Vagina (tissue), 2 donors: Measurements from ENCODE around the gene DNAAF1. TPM values are rescaled to one million over a fixed set of nuclear protein-coding genes. Genes with fewer than 3 reads are reported as not detected.

Source experiments
- DNase-seq, 2 donors: peaks; one replicate each; pipeline ENCODE4 v3.0.0-alpha.2; 2017; ENCODE audit errors: extremely low spot score in 2 of 2
- H3K27ac ChIP-seq: fragments of 200-600 bp; sonication (generic); one replicate; pipeline ENCODE4 v1.5.1; 2019
- H3K27me3 ChIP-seq: fragments of 200-600 bp; sonication (generic); one replicate; pipeline ENCODE4 v1.5.1; 2019
- H3K36me3 ChIP-seq, 2 donors: fragments of 200-600 bp; sonication (generic); one replicate each; pipeline ENCODE4 v1.5.1; 2017 to 2019
- H3K4me1 ChIP-seq: fragments of 200-600 bp; sonication (generic); one replicate; pipeline ENCODE4 v1.5.1; 2019
- H3K4me3 ChIP-seq, 2 donors: fragments of 200-600 bp; sonication (generic); 1 replicate in 1 of 2; 2 replicates in 1 of 2; pipeline ENCODE4 v1.5.1; 2016 to 2019
- H3K9me3 ChIP-seq: fragments of 200-600 bp; sonication (generic); one replicate; pipeline ENCODE4 v1.5.1; 2019
- POLR2A ChIP-seq, 2 donors: fragments of 450-650 bp; IDR thresholded peaks; one replicate each; pipeline ENCODE4 v1.6.1; 2017; ENCODE audit warnings: antibody characterized with exemption in 2 of 2, mild to moderate bottlenecking in 2 of 2, moderate library complexity in 2 of 2
- POLR2AphosphoS5 ChIP-seq, 2 donors: sonication (generic); formaldehyde crosslinking; IDR thresholded peaks; one replicate each; pipeline ENCODE4 v1.9.0; 2017; ENCODE audit warnings: antibody characterized with exemption in 2 of 2, mild to moderate bottlenecking in 2 of 2, low read depth in 1 of 2; ENCODE audit not compliant: insufficient read depth in 1 of 2
- intact Hi-C: fragments of 100-400 bp; cut with DNase I; formaldehyde crosslinking; loops from one replicate; pipeline ENCODE4 v1.15.1; 2023
- total RNA-seq: library from RNA; depleted of rRNA; stranded (reverse); fragments of >200 nt; gene quantifications from one replicate; pipeline ENCODE4 v1.2.3, GENCODE V29; 2016
- TF ChIP-seq, protein P1 (sequence below), 3 experiments: fragments of 450-650 bp in 2 of 3; fragments of 200-600 bp in 1 of 3; sonication (generic) in 1 of 3; IDR thresholded peaks; one replicate each; pipeline ENCODE4 v1.5.1; 2017 to 2019; ENCODE audit warnings: antibody characterized with exemption in 3 of 3, mild to moderate bottlenecking in 2 of 3, moderate library complexity in 2 of 3

DNAAF1 gene
- total RNA-seq, 1 donor from 2014 or later, result not detected

DNA sequence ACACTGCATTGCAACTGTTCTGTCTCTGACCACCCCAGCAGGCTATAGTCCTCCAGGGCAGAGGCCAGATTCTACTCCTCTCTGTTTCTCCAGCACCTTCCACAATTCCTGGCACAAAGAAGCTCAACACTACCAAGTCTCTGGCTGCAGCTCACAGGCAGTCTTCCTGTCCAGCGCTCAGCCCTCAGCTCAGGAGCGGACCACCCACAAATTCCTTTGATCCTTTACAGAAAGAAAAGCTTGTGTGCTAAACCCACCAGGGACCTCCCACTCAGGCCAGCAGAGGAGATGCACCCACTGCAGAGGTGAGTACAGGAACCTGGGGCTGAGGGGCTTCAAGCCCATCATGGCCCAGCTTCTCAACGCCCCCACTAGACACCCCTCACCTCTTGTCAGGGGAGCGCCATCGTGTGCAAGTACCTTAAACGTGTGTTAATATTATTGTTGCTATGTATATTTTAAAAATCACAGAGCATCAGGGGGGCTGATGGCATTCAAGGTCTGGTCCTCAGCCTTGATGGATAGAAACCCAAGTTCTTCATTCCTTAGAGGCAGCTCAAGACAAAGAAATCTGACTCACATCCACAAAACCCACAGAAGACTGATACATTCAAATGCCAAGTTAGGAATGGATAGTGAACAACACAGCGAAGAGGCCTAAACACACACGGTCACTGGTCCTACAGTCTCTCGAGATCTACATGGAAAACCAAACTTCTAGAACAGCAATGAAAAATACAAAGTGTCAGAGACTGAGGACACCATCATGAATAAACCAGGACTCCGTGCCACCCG, 8.6 kb upstream of the DNAAF1 start:
- H3K36me3 ChIP-seq, result no peaks in the 10 kb centered on the region
- H3K9me3 ChIP-seq, result no peaks in the 10 kb centered on the region
- H3K27me3 ChIP-seq, result no peaks in the 10 kb centered on the region
- no peak for TF ChIP-seq POLR2AphosphoS5 (IDR thresholded peaks at IDR 0.05; ENCODE audit: insufficient read depth in 1 of 2, low read depth in 1 of 2)
- TF ChIP-seq, protein P1, sequence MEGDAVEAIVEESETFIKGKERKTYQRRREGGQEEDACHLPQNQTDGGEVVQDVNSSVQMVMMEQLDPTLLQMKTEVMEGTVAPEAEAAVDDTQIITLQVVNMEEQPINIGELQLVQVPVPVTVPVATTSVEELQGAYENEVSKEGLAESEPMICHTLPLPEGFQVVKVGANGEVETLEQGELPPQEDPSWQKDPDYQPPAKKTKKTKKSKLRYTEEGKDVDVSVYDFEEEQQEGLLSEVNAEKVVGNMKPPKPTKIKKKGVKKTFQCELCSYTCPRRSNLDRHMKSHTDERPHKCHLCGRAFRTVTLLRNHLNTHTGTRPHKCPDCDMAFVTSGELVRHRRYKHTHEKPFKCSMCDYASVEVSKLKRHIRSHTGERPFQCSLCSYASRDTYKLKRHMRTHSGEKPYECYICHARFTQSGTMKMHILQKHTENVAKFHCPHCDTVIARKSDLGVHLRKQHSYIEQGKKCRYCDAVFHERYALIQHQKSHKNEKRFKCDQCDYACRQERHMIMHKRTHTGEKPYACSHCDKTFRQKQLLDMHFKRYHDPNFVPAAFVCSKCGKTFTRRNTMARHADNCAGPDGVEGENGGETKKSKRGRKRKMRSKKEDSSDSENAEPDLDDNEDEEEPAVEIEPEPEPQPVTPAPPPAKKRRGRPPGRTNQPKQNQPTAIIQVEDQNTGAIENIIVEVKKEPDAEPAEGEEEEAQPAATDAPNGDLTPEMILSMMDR (IDR thresholded peaks at IDR 0.05), result no peak
- TF ChIP-seq POLR2A (IDR thresholded peaks at IDR 0.05), result no peak
- H3K4me3 ChIP-seq, result no peak overlapping the region
- H3K27ac ChIP-seq, result no peak overlapping the region
- no peak for DNase-seq
- intact Hi-C loops, result no loop called here
- H3K4me1 ChIP-seq, result peaks cover 11% of the 10 kb centered on the region

DNA sequence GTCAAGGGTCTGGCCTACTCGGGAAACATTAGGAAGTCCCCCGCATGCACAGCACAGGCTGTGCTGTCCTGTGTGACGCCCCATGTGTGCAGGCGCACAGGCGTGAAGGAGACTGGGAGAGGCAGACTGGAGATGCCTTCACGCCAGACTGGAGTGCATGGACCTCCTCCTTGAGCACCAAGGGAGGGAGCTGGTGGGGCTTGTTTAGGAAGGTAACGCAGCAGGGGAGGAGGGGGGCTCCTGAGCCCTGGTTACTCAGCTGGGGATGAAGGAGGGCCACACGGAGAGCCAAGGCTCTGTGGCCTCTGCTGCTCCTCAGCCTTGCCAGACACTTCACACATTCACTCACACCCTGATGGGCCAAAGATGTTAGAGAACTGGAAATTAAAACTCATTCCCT, 7.8 kb upstream of the DNAAF1 start:
- no peaks in the 10 kb centered on the region for H3K9me3 ChIP-seq
- H3K27me3 ChIP-seq, result no peaks in the 10 kb centered on the region
- TF ChIP-seq POLR2A (IDR thresholded peaks at IDR 0.05) (no peak), POLR2AphosphoS5 (IDR thresholded peaks at IDR 0.05; ENCODE audit: insufficient read depth in 1 of 2, low read depth in 1 of 2) (no peak)
- TF ChIP-seq, protein P1 (IDR thresholded peaks at IDR 0.05), result no peak
- H3K27ac ChIP-seq, result no peak overlapping the region
- peaks cover 11% of the 10 kb centered on the region for H3K4me1 ChIP-seq
- no peak for DNase-seq
- H3K4me3 ChIP-seq, result no peak overlapping the region
- intact Hi-C loops, result no loop called here
- H3K36me3 ChIP-seq, result no peaks in the 10 kb centered on the region

DNA sequence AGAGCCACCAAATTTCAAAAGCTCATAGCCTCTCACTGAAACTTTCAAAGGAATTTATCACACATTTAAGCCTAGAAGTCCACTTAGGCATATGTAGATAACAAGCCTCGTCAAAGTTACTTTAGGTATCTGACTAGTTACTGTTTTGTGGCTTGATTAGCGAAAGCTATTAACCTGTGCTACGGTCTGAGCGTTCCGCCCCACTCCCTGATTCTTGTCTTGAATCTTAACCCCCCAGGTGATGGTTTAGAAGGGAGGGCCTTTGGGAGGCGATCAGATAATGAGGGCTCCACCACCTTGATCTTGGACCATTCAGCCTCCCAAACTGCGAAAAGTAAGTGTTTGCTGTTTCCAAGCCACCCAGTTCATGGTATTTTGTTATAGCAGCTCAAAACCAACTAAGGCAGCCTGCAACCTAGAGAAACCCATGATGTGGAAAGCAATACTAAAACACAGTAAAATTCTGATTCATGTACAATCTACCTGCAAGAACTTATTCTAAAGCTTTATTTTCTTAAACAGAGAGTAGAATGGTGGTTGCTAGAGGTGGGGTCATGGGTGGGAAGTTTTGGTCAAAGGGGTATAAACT, 7.2 kb upstream of the DNAAF1 start:
- no peak overlapping the region for H3K27ac ChIP-seq
- peaks cover 11% of the 10 kb centered on the region for H3K4me1 ChIP-seq
- H3K36me3 ChIP-seq, result no peaks in the 10 kb centered on the region
- DNase-seq, result no peak
- H3K9me3 ChIP-seq, result no peaks in the 10 kb centered on the region
- no peak overlapping the region for H3K4me3 ChIP-seq
- intact Hi-C loops, result no loop called here
- no peaks in the 10 kb centered on the region for H3K27me3 ChIP-seq
- TF ChIP-seq, protein P1 (IDR thresholded peaks at IDR 0.05), result no peak
- TF ChIP-seq POLR2AphosphoS5 (IDR thresholded peaks at IDR 0.05; ENCODE audit: insufficient read depth in 1 of 2, low read depth in 1 of 2) (no peak), POLR2A (IDR thresholded peaks at IDR 0.05) (no peak)

DNA sequence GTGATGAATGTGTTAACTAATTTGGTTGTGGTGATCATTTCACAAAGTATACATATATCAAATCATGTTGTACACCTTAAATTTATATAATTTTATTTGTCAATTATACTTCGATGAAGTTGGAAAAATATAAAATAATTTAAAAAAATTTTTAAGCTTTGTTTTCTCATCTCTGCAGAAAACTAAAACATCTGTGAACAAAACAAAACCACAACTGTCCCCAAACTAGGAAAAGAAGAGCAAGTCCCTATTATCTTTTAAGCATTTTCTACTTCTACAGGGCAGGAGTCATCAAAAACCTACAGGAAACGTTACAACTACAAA, 6.6 kb upstream of the DNAAF1 start:
- H3K4me1 ChIP-seq, result peaks cover 14% of the 10 kb centered on the region
- H3K36me3 ChIP-seq, result no peaks in the 10 kb centered on the region
- intact Hi-C loops, result no loop called here
- no peaks in the 10 kb centered on the region for H3K9me3 ChIP-seq
- no peak for TF ChIP-seq POLR2AphosphoS5 (IDR thresholded peaks at IDR 0.05; ENCODE audit: insufficient read depth in 1 of 2, low read depth in 1 of 2)
- TF ChIP-seq POLR2A (IDR thresholded peaks at IDR 0.05), result no peak
- TF ChIP-seq, protein P1 (IDR thresholded peaks at IDR 0.05), result no peak
- no peak for DNase-seq
- no peak overlapping the region for H3K4me3 ChIP-seq
- H3K27me3 ChIP-seq, result no peaks in the 10 kb centered on the region
- H3K27ac ChIP-seq, result no peak overlapping the region
